Body of pancreas (tissue), 4 donors: Measurements from ENCODE around the gene COL9A1. TPM values are rescaled to one million over a fixed set of nuclear protein-coding genes. Genes with fewer than 3 reads are reported as not detected.
A peak's percentile ranks its signal among the peaks of the same experiment; 100 is the strongest.

Experiments
- ATAC-seq: fragments of 150-250 bp; one replicate; pipeline ENCODE4 v1.9.1; 2016
- DNase-seq, 4 donors: peaks; one replicate each; pipeline ENCODE4 v3.0.0-alpha.2; 2019
- H3K27ac ChIP-seq, 4 donors: fragments of 200-600 bp; sonication (generic); 1 replicate in 3 of 4; 2 replicates in 1 of 4; pipeline versions ENCODE4 v1.5.1 to v1.6.1; 2016 to 2019; ENCODE audit warnings: mild to moderate bottlenecking in 1 of 4, mixed read lengths in 1 of 4, moderate library complexity in 1 of 4
- H3K27me3 ChIP-seq, 2 donors: fragments of 200-600 bp; sonication (generic); one replicate each; pipeline ENCODE4 v1.6.0; 2016; ENCODE audit warnings: mild to moderate bottlenecking in 1 of 2
- H3K36me3 ChIP-seq, 2 donors: fragments of 200-600 bp; sonication (generic); replicated peaks in 1 of 2; 2 replicates each; pipeline ENCODE4 v1.5.1; 2016; ENCODE audit warnings: low read depth in 2 of 2; ENCODE audit not compliant: insufficient read depth in 1 of 2
- H3K4me1 ChIP-seq: fragments of 200-600 bp; sonication (generic); one replicate; pipeline ENCODE4 v1.6.0; 2016
- H3K4me3 ChIP-seq, 2 donors: fragments of 200-600 bp; sonication (generic); 1 replicate in 1 of 2; 2 replicates in 1 of 2; pipeline ENCODE4 v1.5.1; 2016 to 2019
- H3K9me3 ChIP-seq, 3 donors: fragments of 200-600 bp; sonication (generic); 1 replicate in 2 of 3; 2 replicates in 1 of 3; pipeline ENCODE4 v1.5.1; 2016
- POLR2A ChIP-seq, 3 donors: fragments of 450-650 bp; IDR thresholded peaks; one replicate each; pipeline ENCODE4 v1.6.1; 2016; ENCODE audit warnings: antibody characterized with exemption in 3 of 3, mild to moderate bottlenecking in 2 of 3
- WGBS, 2 donors: methylation state at CpG; one replicate each; pipeline ENCODE4 v1.1.5; 2017; 5-methylcytosine and 5-hydroxymethylcytosine counted together
- intact Hi-C: fragments of 100-400 bp; cut with DNase I; formaldehyde crosslinking; loops from one replicate; pipeline ENCODE4 v1.15.1; 2023
- total RNA-seq, 2 donors: library from RNA; depleted of rRNA; stranded (reverse); fragments of >200 nt; gene quantifications; one replicate each; pipeline ENCODE4 v1.1.0, GENCODE V29; 2016
- TF ChIP-seq, protein P1 (sequence below), 7 experiments: fragments of 450-650 bp in 4 of 7; fragments of 200-600 bp in 3 of 7; sonication (generic) in 3 of 7; IDR thresholded peaks; one replicate each; pipeline ENCODE4 v1.5.1; 2016 to 2019; ENCODE audit warnings: antibody characterized with exemption in 7 of 7

Gene COL9A1
- total RNA-seq, 2 donors from 2014 or later: 0.26 TPM; not detected in 1

DNA sequence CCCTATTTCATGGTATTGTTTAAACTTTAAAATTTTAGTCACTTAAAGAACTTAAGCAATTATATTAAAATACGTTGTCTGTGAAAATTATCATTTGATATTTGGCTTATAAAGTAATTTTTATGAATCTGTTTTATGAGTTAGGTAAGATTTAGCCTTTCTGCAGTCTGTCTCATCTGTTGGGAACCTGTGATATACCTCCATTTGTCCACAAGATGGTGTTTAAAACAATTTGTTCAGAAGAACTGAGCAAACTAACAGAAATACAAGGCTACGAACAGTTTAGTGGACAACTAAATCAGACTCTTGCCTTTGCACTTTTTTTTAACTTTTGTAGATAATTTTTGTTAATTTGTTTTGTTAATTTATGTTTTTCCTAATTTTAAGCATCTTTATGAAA is 92.4 kb downstream of the COL9A1 start:
- no peak overlapping the region for H3K27ac ChIP-seq
- TF ChIP-seq, protein P1, sequence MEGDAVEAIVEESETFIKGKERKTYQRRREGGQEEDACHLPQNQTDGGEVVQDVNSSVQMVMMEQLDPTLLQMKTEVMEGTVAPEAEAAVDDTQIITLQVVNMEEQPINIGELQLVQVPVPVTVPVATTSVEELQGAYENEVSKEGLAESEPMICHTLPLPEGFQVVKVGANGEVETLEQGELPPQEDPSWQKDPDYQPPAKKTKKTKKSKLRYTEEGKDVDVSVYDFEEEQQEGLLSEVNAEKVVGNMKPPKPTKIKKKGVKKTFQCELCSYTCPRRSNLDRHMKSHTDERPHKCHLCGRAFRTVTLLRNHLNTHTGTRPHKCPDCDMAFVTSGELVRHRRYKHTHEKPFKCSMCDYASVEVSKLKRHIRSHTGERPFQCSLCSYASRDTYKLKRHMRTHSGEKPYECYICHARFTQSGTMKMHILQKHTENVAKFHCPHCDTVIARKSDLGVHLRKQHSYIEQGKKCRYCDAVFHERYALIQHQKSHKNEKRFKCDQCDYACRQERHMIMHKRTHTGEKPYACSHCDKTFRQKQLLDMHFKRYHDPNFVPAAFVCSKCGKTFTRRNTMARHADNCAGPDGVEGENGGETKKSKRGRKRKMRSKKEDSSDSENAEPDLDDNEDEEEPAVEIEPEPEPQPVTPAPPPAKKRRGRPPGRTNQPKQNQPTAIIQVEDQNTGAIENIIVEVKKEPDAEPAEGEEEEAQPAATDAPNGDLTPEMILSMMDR (IDR thresholded peaks at IDR 0.05): peak in 4 of 7 experiments; percentile 7 to 27 (median 12)
- no peak for TF ChIP-seq POLR2A (IDR thresholded peaks at IDR 0.05)
- DNase-seq: no peak
- no peaks in the 10 kb centered on the region for H3K36me3 ChIP-seq
- H3K27me3 ChIP-seq: no peaks in the 10 kb centered on the region
- WGBS, 2 donors: 50 to 59% methylated on average over 2 of the region's 2 CpGs
- no peak for ATAC-seq
- peaks cover under 1% of the 10 kb centered on the region for H3K4me1 ChIP-seq
- no peak overlapping the region for H3K4me3 ChIP-seq
- intact Hi-C loops: no loop called here
- no peaks in the 10 kb centered on the region for H3K9me3 ChIP-seq

DNA sequence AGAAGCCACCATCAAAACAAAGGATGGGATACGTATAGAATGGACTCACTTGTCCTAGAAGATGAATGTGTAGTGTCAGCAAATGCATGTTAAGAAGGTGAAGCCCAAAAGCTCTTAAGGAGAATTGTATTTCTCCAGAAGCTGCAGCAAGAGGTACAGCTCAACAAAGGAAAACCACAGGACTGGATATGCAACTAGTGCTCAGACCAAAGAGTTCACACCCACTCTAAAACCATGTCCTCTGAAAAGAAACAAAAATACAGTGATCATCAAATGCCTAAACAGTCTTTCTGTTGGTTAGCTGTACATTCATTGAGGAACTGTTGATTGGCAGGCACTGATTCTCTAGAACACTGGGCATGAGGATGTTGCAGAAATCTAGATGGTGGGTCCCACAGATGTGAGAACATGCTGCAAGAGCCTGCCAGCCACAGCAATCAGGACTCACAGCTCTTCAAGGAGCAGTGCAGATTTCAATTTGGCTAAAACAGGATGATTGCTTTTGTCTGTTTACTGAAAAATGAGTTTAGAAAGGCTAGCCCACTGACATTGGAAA is 94.6 kb downstream of the COL9A1 start:
- DNase-seq: no peak
- H3K27me3 ChIP-seq: no peaks in the 10 kb centered on the region
- H3K9me3 ChIP-seq: no peaks in the 10 kb centered on the region
- H3K27ac ChIP-seq: no peak overlapping the region
- H3K4me1 ChIP-seq: peaks cover 18% of the 10 kb centered on the region
- no peak overlapping the region for H3K4me3 ChIP-seq
- TF ChIP-seq, protein P1 (IDR thresholded peaks at IDR 0.05): no peak
- no peak for TF ChIP-seq POLR2A (IDR thresholded peaks at IDR 0.05)
- 74 to 94% methylated on average over 1 of the region's 1 CpG for WGBS, 2 donors
- intact Hi-C loops: no loop called here
- ATAC-seq: no peak
- no peaks in the 10 kb centered on the region for H3K36me3 ChIP-seq

DNA sequence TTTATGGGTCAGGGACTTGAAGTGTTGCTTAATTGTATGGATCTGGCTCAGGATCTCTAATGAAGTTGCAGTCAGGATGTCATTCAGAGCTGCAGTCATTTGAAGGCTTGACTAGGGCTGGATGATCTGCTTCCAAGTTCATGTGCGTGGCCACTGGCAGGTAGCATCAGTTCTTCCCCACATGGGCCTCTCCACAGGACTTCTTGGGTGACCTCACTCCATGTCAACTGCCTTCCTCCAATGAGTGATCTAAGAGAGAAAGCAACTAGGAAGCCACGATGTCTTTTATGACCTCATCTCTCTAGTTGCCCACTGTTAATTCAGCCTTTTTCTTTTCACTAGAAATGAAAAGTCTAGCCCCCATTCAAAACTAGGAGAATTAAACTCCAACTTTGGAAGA is 104.1 kb downstream of the COL9A1 start:
- no peaks in the 10 kb centered on the region for H3K27me3 ChIP-seq
- no peaks in the 10 kb centered on the region for H3K9me3 ChIP-seq
- no peak overlapping the region for H3K27ac ChIP-seq
- no peaks in the 10 kb centered on the region for H3K36me3 ChIP-seq
- H3K4me3 ChIP-seq: no peak overlapping the region
- DNase-seq: no peak
- H3K4me1 ChIP-seq: peaks cover under 1% of the 10 kb centered on the region
- ATAC-seq: no peak
- intact Hi-C loops: no loop called here
- TF ChIP-seq, protein P1 (IDR thresholded peaks at IDR 0.05): no peak
- no peak for TF ChIP-seq POLR2A (IDR thresholded peaks at IDR 0.05)
- 87 to 94% methylated on average over 2 of the region's 2 CpGs for WGBS, 2 donors

DNA sequence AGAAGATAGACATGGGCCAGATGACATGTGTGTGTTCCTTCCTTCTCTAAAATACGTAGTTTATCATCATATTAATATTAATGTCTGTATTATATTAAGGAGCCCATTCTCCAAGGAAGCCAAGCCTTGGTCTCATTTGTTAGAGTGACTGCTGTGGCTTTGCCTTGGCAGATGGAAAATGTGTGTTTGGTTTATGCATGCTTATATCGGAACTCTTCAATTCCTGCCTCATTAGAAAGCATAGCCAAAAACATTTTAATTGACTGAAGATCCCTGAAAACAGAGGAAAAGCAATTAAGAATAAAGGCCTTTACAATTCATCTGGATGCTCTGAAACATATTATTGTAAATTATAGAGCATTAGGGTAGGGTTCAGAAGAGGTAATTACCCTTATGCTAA is 106.4 kb downstream of the COL9A1 start:
- 88 to 93% methylated on average over 2 of the region's 2 CpGs for WGBS, 2 donors
- no peak for ATAC-seq
- TF ChIP-seq, protein P1 (IDR thresholded peaks at IDR 0.05): no peak
- no peak for TF ChIP-seq POLR2A (IDR thresholded peaks at IDR 0.05)

DNA sequence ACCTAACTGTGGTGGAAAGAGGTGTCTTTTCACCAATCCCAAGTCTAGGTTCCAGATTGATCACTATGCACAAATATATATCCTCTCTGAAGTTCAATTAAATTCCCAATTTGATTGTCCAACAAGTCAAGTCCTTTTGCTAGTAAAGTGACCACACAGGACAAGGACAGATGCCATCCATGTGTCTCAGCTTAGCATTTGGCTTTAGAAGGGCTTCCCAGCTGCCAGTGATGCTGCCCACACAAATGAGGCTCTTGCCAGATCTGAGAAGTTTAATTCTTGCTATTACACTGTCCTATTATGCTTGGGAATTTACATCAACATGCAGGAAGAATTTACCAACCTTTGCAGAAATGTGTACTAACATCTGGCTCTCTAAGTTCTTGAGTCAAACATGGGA is 108.5 kb downstream of the COL9A1 start:
- H3K27ac ChIP-seq: no peak overlapping the region
- ATAC-seq: no peak
- H3K4me1 ChIP-seq: no peaks in the 10 kb centered on the region

More for the DNA sequence above, 106.4 kb downstream of the COL9A1 start:
- Histone ChIP-seq H3K36me3 (no peaks in the 10 kb centered on the region), H3K27ac (no peak overlapping the region), H3K27me3 (no peaks in the 10 kb centered on the region), H3K9me3 (no peaks in the 10 kb centered on the region), H3K4me3 (no peak overlapping the region), H3K4me1 (no peaks in the 10 kb centered on the region)
- no peak for DNase-seq
- intact Hi-C loops: no loop called here

More for the DNA sequence above, 108.5 kb downstream of the COL9A1 start:
- Histone ChIP-seq H3K9me3 (no peaks in the 10 kb centered on the region), H3K36me3 (no peaks in the 10 kb centered on the region), H3K27me3 (no peaks in the 10 kb centered on the region), H3K4me3 (no peak overlapping the region)
- no peak for DNase-seq
- TF ChIP-seq, protein P1 (IDR thresholded peaks at IDR 0.05): no peak
- TF ChIP-seq POLR2A (IDR thresholded peaks at IDR 0.05): no peak
- intact Hi-C loops: no loop called here
